ENCODE measurements around the gene ERN2.
"Not testable (repeated sequence)": the region's sequence is repeated elsewhere in the genome, so short reads cannot be mapped to it uniquely, and the experiment has no call there.

ERN2 gene

GRCh38 chr16:23726710-23727109, 13.7 kb upstream of the ERN2 start:
- no peaks in the 10 kb centered on the region for H3K27me3 ChIP-seq (ENCODE audit: insufficient read depth, low read length, poor library complexity)
- H3K4ac ChIP-seq (ENCODE audit: low read depth, low read length), result no peak overlapping the region
- H3K18ac ChIP-seq (ENCODE audit: low read length), result no peak overlapping the region
- no peak overlapping the region for H2BK5ac ChIP-seq (ENCODE audit: low read length)
- no CpG with 5 or more reads among the region's 3 CpGs for WGBS (ENCODE audit: extremely low coverage, insufficient coverage, low lambda C conversion rate)
- no peak overlapping the region for H4K5ac ChIP-seq (ENCODE audit: low read length)
- no peak overlapping the region for H3K4me2 ChIP-seq (ENCODE audit: low read length)
- H3K23ac ChIP-seq (ENCODE audit: low read length), result no peak overlapping the region
- no peak overlapping the region for H3K4me3 ChIP-seq (ENCODE audit: low read length)
- H3K27ac ChIP-seq (ENCODE audit: low read depth, low read length), result no peak overlapping the region
- H2BK120ac ChIP-seq (ENCODE audit: low read depth, low read length), result no peak overlapping the region
- no peaks in the 10 kb centered on the region for H3K4me1 ChIP-seq (ENCODE audit: control insufficient read depth, low read depth, low read length)
- DNase-seq, result no peak
- no peaks in the 10 kb centered on the region for H3K79me2 ChIP-seq (ENCODE audit: control insufficient read depth, insufficient read depth, low read length)
- no peaks in the 10 kb centered on the region for H3K79me1 ChIP-seq (ENCODE audit: low read length)
- no peak overlapping the region for H3K56ac ChIP-seq (ENCODE audit: low read length)
- no peak overlapping the region for H2BK15ac ChIP-seq (replicated peaks; ENCODE audit: low read depth)
- no peak overlapping the region for H2AK5ac ChIP-seq (ENCODE audit: low read length)
- no peak overlapping the region for H3K9ac ChIP-seq (ENCODE audit: low read length)
- no peaks in the 10 kb centered on the region for H3K36me3 ChIP-seq (ENCODE audit: control insufficient read depth, insufficient read depth, low read length)
- no peak overlapping the region for H4K8ac ChIP-seq (ENCODE audit: low read depth, low read length)

GRCh38 chr16:23724785-23725131, 11.7 kb upstream of the ERN2 start:
- H3K4me3 ChIP-seq (ENCODE audit: low read length), result no peak overlapping the region
- DNase-seq, result no peak
- H3K27ac ChIP-seq (ENCODE audit: low read depth, low read length), result no peak overlapping the region
- no peak overlapping the region for H3K4me2 ChIP-seq (ENCODE audit: low read length)
- no peak overlapping the region for H2BK5ac ChIP-seq (ENCODE audit: low read length)
- no peaks in the 10 kb centered on the region for H3K27me3 ChIP-seq (ENCODE audit: insufficient read depth, low read length, poor library complexity)
- no CpG with 5 or more reads among the region's 3 CpGs for WGBS (ENCODE audit: extremely low coverage, insufficient coverage, low lambda C conversion rate)
- H4K5ac ChIP-seq (ENCODE audit: low read length), result no peak overlapping the region
- H4K8ac ChIP-seq (ENCODE audit: low read depth, low read length), result no peak overlapping the region
- no peaks in the 10 kb centered on the region for H3K36me3 ChIP-seq (ENCODE audit: control insufficient read depth, insufficient read depth, low read length)
- H3K23ac ChIP-seq (ENCODE audit: low read length), result no peak overlapping the region
- no peaks in the 10 kb centered on the region for H3K4me1 ChIP-seq (ENCODE audit: control insufficient read depth, low read depth, low read length)
- no peak overlapping the region for H3K56ac ChIP-seq (ENCODE audit: low read length)
- no peak overlapping the region for H2BK15ac ChIP-seq (replicated peaks; ENCODE audit: low read depth)
- no peak overlapping the region for H3K4ac ChIP-seq (ENCODE audit: low read depth, low read length)
- H3K18ac ChIP-seq (ENCODE audit: low read length), result no peak overlapping the region
- H3K79me2 ChIP-seq (ENCODE audit: control insufficient read depth, insufficient read depth, low read length), result no peaks in the 10 kb centered on the region
- H2AK5ac ChIP-seq (ENCODE audit: low read length), result no peak overlapping the region
- no peak overlapping the region for H2BK120ac ChIP-seq (ENCODE audit: low read depth, low read length)
- no peak overlapping the region for H3K9ac ChIP-seq (ENCODE audit: low read length)
- no peaks in the 10 kb centered on the region for H3K79me1 ChIP-seq (ENCODE audit: low read length)

- Histone ChIP-seq H3K4ac (ENCODE audit: low read depth, low read length) (no peak overlapping the region), H3K4me2 (ENCODE audit: low read length) (no peak overlapping the region), H3K79me2 (ENCODE audit: control insufficient read depth, insufficient read depth, low read length) (no peaks in the 10 kb centered on the region), H3K56ac (ENCODE audit: low read length) (no peak overlapping the region), H4K8ac (ENCODE audit: low read depth, low read length) (no peak overlapping the region), H2AK5ac (ENCODE audit: low read length) (no peak overlapping the region), H3K9ac (ENCODE audit: low read length) (no peak overlapping the region), H3K36me3 (ENCODE audit: control insufficient read depth, insufficient read depth, low read length) (no peaks in the 10 kb centered on the region), H3K23ac (ENCODE audit: low read length) (no peak overlapping the region), H3K27ac (ENCODE audit: low read depth, low read length) (no peak overlapping the region), H3K18ac (ENCODE audit: low read length) (no peak overlapping the region), H3K27me3 (ENCODE audit: insufficient read depth, low read length, poor library complexity) (no peaks in the 10 kb centered on the region), H3K4me1 (ENCODE audit: control insufficient read depth, low read depth, low read length) (no peaks in the 10 kb centered on the region), H2BK120ac (ENCODE audit: low read depth, low read length) (no peak overlapping the region), H2BK15ac (replicated peaks; ENCODE audit: low read depth) (no peak overlapping the region), H2BK5ac (ENCODE audit: low read length) (no peak overlapping the region), H3K79me1 (ENCODE audit: low read length) (no peaks in the 10 kb centered on the region), H3K4me3 (ENCODE audit: low read length) (no peak overlapping the region), H4K5ac (ENCODE audit: low read length) (no peak overlapping the region)
- WGBS (ENCODE audit: extremely low coverage, insufficient coverage, low lambda C conversion rate), result no CpG with 5 or more reads among the region's 8 CpGs
- no peak for DNase-seq
Observed at GRCh38 chr16:23724096-23724784, 11.2 kb upstream of the ERN2 start.

- not testable (repeated sequence) for H2AK5ac ChIP-seq (ENCODE audit: low read length); H2BK15ac ChIP-seq (replicated peaks; ENCODE audit: low read depth); H3K18ac ChIP-seq (ENCODE audit: low read length); H3K27ac ChIP-seq (ENCODE audit: low read depth, low read length); H3K23ac ChIP-seq (ENCODE audit: low read length); H2BK5ac ChIP-seq (ENCODE audit: low read length); H3K36me3 ChIP-seq (ENCODE audit: control insufficient read depth, insufficient read depth, low read length); H3K79me1 ChIP-seq (ENCODE audit: low read length); H3K27me3 ChIP-seq (ENCODE audit: insufficient read depth, low read length, poor library complexity); H2BK120ac ChIP-seq (ENCODE audit: low read depth, low read length); H4K8ac ChIP-seq (ENCODE audit: low read depth, low read length); H3K4ac ChIP-seq (ENCODE audit: low read depth, low read length); H3K4me3 ChIP-seq (ENCODE audit: low read length); H3K56ac ChIP-seq (ENCODE audit: low read length); H4K5ac ChIP-seq (ENCODE audit: low read length); H3K9ac ChIP-seq (ENCODE audit: low read length); H3K4me2 ChIP-seq (ENCODE audit: low read length); H3K79me2 ChIP-seq (ENCODE audit: control insufficient read depth, insufficient read depth, low read length); H3K4me1 ChIP-seq (ENCODE audit: control insufficient read depth, low read depth, low read length); DNase-seq
- WGBS (ENCODE audit: extremely low coverage, insufficient coverage, low lambda C conversion rate), result no CpG with 5 or more reads among the region's 9 CpGs
Observed at GRCh38 chr16:23722613-23723240, 9.7 kb upstream of the ERN2 start.

- no peaks in the 10 kb centered on the region for H3K79me2 ChIP-seq (ENCODE audit: control insufficient read depth, insufficient read depth, low read length)
- H3K4me2 ChIP-seq (ENCODE audit: low read length), result no peak overlapping the region
- H3K27ac ChIP-seq (ENCODE audit: low read depth, low read length), result no peak overlapping the region
- no peak overlapping the region for H3K9ac ChIP-seq (ENCODE audit: low read length)
- no peak overlapping the region for H3K18ac ChIP-seq (ENCODE audit: low read length)
- no peaks in the 10 kb centered on the region for H3K79me1 ChIP-seq (ENCODE audit: low read length)
- no peak overlapping the region for H3K4ac ChIP-seq (ENCODE audit: low read depth, low read length)
- no peaks in the 10 kb centered on the region for H3K36me3 ChIP-seq (ENCODE audit: control insufficient read depth, insufficient read depth, low read length)
- H2BK15ac ChIP-seq (replicated peaks; ENCODE audit: low read depth), result no peak overlapping the region
- H4K5ac ChIP-seq (ENCODE audit: low read length), result no peak overlapping the region
- no peak overlapping the region for H4K8ac ChIP-seq (ENCODE audit: low read depth, low read length)
- WGBS (ENCODE audit: extremely low coverage, insufficient coverage, low lambda C conversion rate), result no CpG with 5 or more reads among the region's 5 CpGs
- H3K56ac ChIP-seq (ENCODE audit: low read length), result no peak overlapping the region
- H2BK120ac ChIP-seq (ENCODE audit: low read depth, low read length), result no peak overlapping the region
- no peaks in the 10 kb centered on the region for H3K4me1 ChIP-seq (ENCODE audit: control insufficient read depth, low read depth, low read length)
- H3K27me3 ChIP-seq (ENCODE audit: insufficient read depth, low read length, poor library complexity), result peaks cover 11% of the 10 kb centered on the region
- no peak overlapping the region for H3K23ac ChIP-seq (ENCODE audit: low read length)
- H3K4me3 ChIP-seq (ENCODE audit: low read length), result no peak overlapping the region
- no peak overlapping the region for H2AK5ac ChIP-seq (ENCODE audit: low read length)
- H2BK5ac ChIP-seq (ENCODE audit: low read length), result no peak overlapping the region
- DNase-seq, result no peak
Observed at GRCh38 chr16:23716484-23716883, 3.5 kb upstream of the ERN2 start.

- peaks cover 11% of the 10 kb centered on the region for H3K27me3 ChIP-seq (ENCODE audit: insufficient read depth, low read length, poor library complexity)
- no peak overlapping the region for H3K4me3 ChIP-seq (ENCODE audit: low read length)
- DNase-seq, result no peak
- no peak overlapping the region for H3K56ac ChIP-seq (ENCODE audit: low read length)
- H3K9ac ChIP-seq (ENCODE audit: low read length), result no peak overlapping the region
- H2BK15ac ChIP-seq (replicated peaks; ENCODE audit: low read depth), result no peak overlapping the region
- H3K27ac ChIP-seq (ENCODE audit: low read depth, low read length), result no peak overlapping the region
- H3K4me1 ChIP-seq (ENCODE audit: control insufficient read depth, low read depth, low read length), result no peaks in the 10 kb centered on the region
- H2AK5ac ChIP-seq (ENCODE audit: low read length), result no peak overlapping the region
- no peak overlapping the region for H3K4me2 ChIP-seq (ENCODE audit: low read length)
- no peak overlapping the region for H2BK5ac ChIP-seq (ENCODE audit: low read length)
- no peaks in the 10 kb centered on the region for H3K79me1 ChIP-seq (ENCODE audit: low read length)
- no peak overlapping the region for H2BK120ac ChIP-seq (ENCODE audit: low read depth, low read length)
- no peak overlapping the region for H3K18ac ChIP-seq (ENCODE audit: low read length)
- no peak overlapping the region for H4K8ac ChIP-seq (ENCODE audit: low read depth, low read length)
- H4K5ac ChIP-seq (ENCODE audit: low read length), result no peak overlapping the region
- no peaks in the 10 kb centered on the region for H3K36me3 ChIP-seq (ENCODE audit: control insufficient read depth, insufficient read depth, low read length)
- WGBS (ENCODE audit: extremely low coverage, insufficient coverage, low lambda C conversion rate), result no CpG with 5 or more reads among the region's 4 CpGs
- no peak overlapping the region for H3K4ac ChIP-seq (ENCODE audit: low read depth, low read length)
- H3K79me2 ChIP-seq (ENCODE audit: control insufficient read depth, insufficient read depth, low read length), result no peaks in the 10 kb centered on the region
- no peak overlapping the region for H3K23ac ChIP-seq (ENCODE audit: low read length)
Observed at GRCh38 chr16:23711785-23712184, 1.2 kb downstream of the ERN2 start.
